ENCODE data around the gene SLC38A5.
"Not testable (repeated sequence)": the region's sequence is repeated elsewhere in the genome, so short reads cannot be mapped to it uniquely, and the experiment has no call there.

The SLC38A5 gene

GRCh38 chrX:48470110-48470832, at the start of gene SLC38A5:
TSS of gene SLC38A5 (minus strand) at chrX:48470260. CDS start at chrX:48467924, 2,336 bp downstream.
- TF ChIP-seq POLR2AphosphoS5 (IDR thresholded peaks at IDR 0.05; ENCODE audit: borderline replicate concordance, low read depth, low read length): no peak
- no peak for TF ChIP-seq FOXP2 (optimal IDR thresholded peaks at IDR 0.05; ENCODE audit: control extremely low read depth, extremely low read length, insufficient read depth)
- no peak for TF ChIP-seq EZH2 (IDR thresholded peaks at IDR 0.05)
- H3K4me3 ChIP-seq: peak within 1 kb of the TSS; percentile 85
- H3K9ac ChIP-seq (ENCODE audit: insufficient read length): peak within 1 kb of the TSS; percentile 87
- no peaks in the 10 kb centered on the region for H3K9me3 ChIP-seq (ENCODE audit: low read depth, low read length)
- no peak for DNase-seq (ENCODE audit: low read depth, low spot score)
- peaks cover 10% of the 10 kb centered on the region; the same call in 1 of the 2 replicates for H3K36me3 ChIP-seq (ENCODE audit: insufficient read depth, low read length)
- peak within 1 kb of the TSS; percentile 80 for H3K27ac ChIP-seq

- H3K36me3 ChIP-seq (ENCODE audit: insufficient read depth, low read length); H3K9ac ChIP-seq (ENCODE audit: insufficient read length); DNase-seq (ENCODE audit: low read depth, low spot score); H3K4me3 ChIP-seq; H3K27ac ChIP-seq; H3K9me3 ChIP-seq (ENCODE audit: low read depth, low read length): not testable (repeated sequence)
These were observed 49.4 kb upstream of the SLC38A5 start for GRCh38 chrX:48519481-48519880.

- DNase-seq (ENCODE audit: low read depth, low spot score): no peak
These were observed 46.9 kb upstream of the SLC38A5 start for GRCh38 chrX:48516987-48517386.

GRCh38 chrX:48516285-48516684, 46.2 kb upstream of the SLC38A5 start:
- no peaks in the 10 kb centered on the region for H3K36me3 ChIP-seq (ENCODE audit: insufficient read depth, low read length)
- no peak overlapping the region for H3K9ac ChIP-seq (ENCODE audit: insufficient read length)
- H3K27ac ChIP-seq: no peak overlapping the region
- H3K4me3 ChIP-seq: no peak overlapping the region
- no peak for DNase-seq (ENCODE audit: low read depth, low spot score)
- TF ChIP-seq FOXP2 (optimal IDR thresholded peaks at IDR 0.05; ENCODE audit: control extremely low read depth, extremely low read length, insufficient read depth) (no peak), POLR2AphosphoS5 (IDR thresholded peaks at IDR 0.05; ENCODE audit: borderline replicate concordance, low read depth, low read length) (no peak), EZH2 (IDR thresholded peaks at IDR 0.05) (no peak)
- no peaks in the 10 kb centered on the region for H3K9me3 ChIP-seq (ENCODE audit: low read depth, low read length)

More at GRCh38 chrX:48516987-48517386, 46.9 kb upstream of the SLC38A5 start:
- Histone ChIP-seq H3K27ac (no peak overlapping the region), H3K36me3 (ENCODE audit: insufficient read depth, low read length) (no peaks in the 10 kb centered on the region), H3K9ac (ENCODE audit: insufficient read length) (no peak overlapping the region), H3K4me3 (no peak overlapping the region), H3K9me3 (ENCODE audit: low read depth, low read length) (no peaks in the 10 kb centered on the region)
- no peak for TF ChIP-seq FOXP2 (optimal IDR thresholded peaks at IDR 0.05; ENCODE audit: control extremely low read depth, extremely low read length, insufficient read depth)
- TF ChIP-seq POLR2AphosphoS5 (IDR thresholded peaks at IDR 0.05; ENCODE audit: borderline replicate concordance, low read depth, low read length): no peak
- TF ChIP-seq EZH2 (IDR thresholded peaks at IDR 0.05): no peak

GRCh38 chrX:48515842-48516241, 45.8 kb upstream of the SLC38A5 start:
- H3K9me3 ChIP-seq (ENCODE audit: low read depth, low read length): no peaks in the 10 kb centered on the region
- TF ChIP-seq POLR2AphosphoS5 (IDR thresholded peaks at IDR 0.05; ENCODE audit: borderline replicate concordance, low read depth, low read length) (no peak), EZH2 (IDR thresholded peaks at IDR 0.05) (no peak), FOXP2 (optimal IDR thresholded peaks at IDR 0.05; ENCODE audit: control extremely low read depth, extremely low read length, insufficient read depth) (no peak)
- DNase-seq (ENCODE audit: low read depth, low spot score): no peak
- H3K36me3 ChIP-seq (ENCODE audit: insufficient read depth, low read length): no peaks in the 10 kb centered on the region
- H3K27ac ChIP-seq: no peak overlapping the region
- no peak overlapping the region for H3K4me3 ChIP-seq
- no peak overlapping the region for H3K9ac ChIP-seq (ENCODE audit: insufficient read length)

GRCh38 chrX:48514868-48515460, 44.9 kb upstream of the SLC38A5 start:
- H3K9ac ChIP-seq (ENCODE audit: insufficient read length): no peak overlapping the region
- no peak overlapping the region for H3K4me3 ChIP-seq
- no peak overlapping the region for H3K27ac ChIP-seq
- DNase-seq (ENCODE audit: low read depth, low spot score): no peak
- no peaks in the 10 kb centered on the region for H3K36me3 ChIP-seq (ENCODE audit: insufficient read depth, low read length)
- TF ChIP-seq FOXP2 (optimal IDR thresholded peaks at IDR 0.05; ENCODE audit: control extremely low read depth, extremely low read length, insufficient read depth) (no peak), EZH2 (IDR thresholded peaks at IDR 0.05) (no peak), POLR2AphosphoS5 (IDR thresholded peaks at IDR 0.05; ENCODE audit: borderline replicate concordance, low read depth, low read length) (no peak)
- H3K9me3 ChIP-seq (ENCODE audit: low read depth, low read length): no peaks in the 10 kb centered on the region

- TF ChIP-seq FOXP2 (optimal IDR thresholded peaks at IDR 0.05; ENCODE audit: control extremely low read depth, extremely low read length, insufficient read depth): no peak
- TF ChIP-seq POLR2AphosphoS5 (IDR thresholded peaks at IDR 0.05; ENCODE audit: borderline replicate concordance, low read depth, low read length): no peak
- no peak for TF ChIP-seq EZH2 (IDR thresholded peaks at IDR 0.05)
- Histone ChIP-seq H3K9ac (ENCODE audit: insufficient read length) (no peak overlapping the region), H3K9me3 (ENCODE audit: low read depth, low read length) (no peaks in the 10 kb centered on the region), H3K36me3 (ENCODE audit: insufficient read depth, low read length) (no peaks in the 10 kb centered on the region), H3K27ac (no peak overlapping the region), H3K4me3 (no peak overlapping the region)
- DNase-seq (ENCODE audit: low read depth, low spot score): no peak
These were observed 44.2 kb upstream of the SLC38A5 start for GRCh38 chrX:48514126-48514806.

GRCh38 chrX:48513670-48514069, 43.6 kb upstream of the SLC38A5 start:
- no peaks in the 10 kb centered on the region for H3K9me3 ChIP-seq (ENCODE audit: low read depth, low read length)
- no peak overlapping the region for H3K27ac ChIP-seq
- H3K4me3 ChIP-seq: no peak overlapping the region
- TF ChIP-seq EZH2 (IDR thresholded peaks at IDR 0.05) (no peak), POLR2AphosphoS5 (IDR thresholded peaks at IDR 0.05; ENCODE audit: borderline replicate concordance, low read depth, low read length) (no peak), FOXP2 (optimal IDR thresholded peaks at IDR 0.05; ENCODE audit: control extremely low read depth, extremely low read length, insufficient read depth) (no peak)
- no peak overlapping the region for H3K9ac ChIP-seq (ENCODE audit: insufficient read length)
- H3K36me3 ChIP-seq (ENCODE audit: insufficient read depth, low read length): no peaks in the 10 kb centered on the region
- no peak for DNase-seq (ENCODE audit: low read depth, low spot score)

Measured in SK-N-MC (cell line).